OCI-LY1 (cell line): ENCODE measurements around the gene PLXNA2.

Experiments
- H2AFZ ChIP-seq: fragments of 200-600 bp; sonication (generic), shearing (Covaris generic); 2 replicates; pipeline ENCODE4 v1.6.0; 2014; ENCODE audit warnings: antibody characterized with exemption, mild to moderate bottlenecking, low read length
- H3F3A ChIP-seq: fragments of 200-600 bp; sonication (generic), shearing (Covaris generic); 2 replicates; pipeline ENCODE4 v1.6.0; 2014; ENCODE audit warnings: mild to moderate bottlenecking, antibody characterized with exemption, low read length, moderate library complexity; ENCODE audit not compliant: insufficient read depth
- H3K27ac ChIP-seq: fragments of 200-600 bp; sonication (generic); 2 replicates; pipeline ENCODE4 v1.5.1; 2014; ENCODE audit warnings: low read length, mixed run types, mild to moderate bottlenecking, low read depth; ENCODE audit not compliant: poor library complexity, severe bottlenecking
- H3K27me3 ChIP-seq: fragments of 200-600 bp; sonication (generic); 2 replicates; pipeline ENCODE4 v1.6.0; 2014; ENCODE audit warnings: antibody characterized with exemption, mild to moderate bottlenecking, low read length, moderate library complexity; ENCODE audit not compliant: insufficient read depth
- H3K36me3 ChIP-seq: fragments of 200-600 bp; sonication (generic); 2 replicates; pipeline ENCODE4 v1.6.1; 2014; ENCODE audit warnings: mild to moderate bottlenecking, antibody characterized with exemption, low read length, moderate library complexity, mixed read lengths; ENCODE audit not compliant: insufficient read depth
- H3K4me1 ChIP-seq: fragments of 200-600 bp; sonication (generic); 2 replicates; pipeline ENCODE4 v1.5.1; 2014; ENCODE audit warnings: mild to moderate bottlenecking, low read length, moderate library complexity; ENCODE audit not compliant: insufficient read depth, severe bottlenecking
- H3K4me2 ChIP-seq: fragments of 200-600 bp; sonication (generic), shearing (Covaris generic); 2 replicates; pipeline ENCODE4 v1.6.1; 2014; ENCODE audit warnings: low read length
- H3K4me3 ChIP-seq: fragments of 200-600 bp; sonication (generic); 2 replicates; pipeline ENCODE4 v1.5.1; 2014; ENCODE audit warnings: low read length, low read depth, mild to moderate bottlenecking, mixed read lengths; ENCODE audit not compliant: poor library complexity, severe bottlenecking
- H3K79me2 ChIP-seq: fragments of 200-600 bp; shearing (Covaris generic); 2 replicates; pipeline ENCODE4 v1.6.1; 2016; ENCODE audit warnings: mixed run types, low read length, mixed read lengths; ENCODE audit not compliant: insufficient read depth
- H3K9ac ChIP-seq: fragments of 200-600 bp; sonication (generic), shearing (Covaris generic); 2 replicates; pipeline ENCODE4 v1.6.1; 2014; ENCODE audit warnings: mild to moderate bottlenecking, low read length, mixed read lengths
- H3K9me2 ChIP-seq: fragments of 200-600 bp; sonication (generic), shearing (Covaris generic); 2 replicates; pipeline ENCODE4 v1.6.1; 2014; ENCODE audit warnings: low read depth, mild to moderate bottlenecking, low read length, mixed read lengths
- H3K9me3 ChIP-seq: fragments of 200-600 bp; shearing (Covaris generic); 2 replicates; pipeline ENCODE4 v1.6.1; 2014; ENCODE audit warnings: low read length, mixed read lengths
- H4K20me1 ChIP-seq: fragments of 200-600 bp; sonication (generic), shearing (Covaris generic); 2 replicates; pipeline ENCODE4 v1.6.0; 2016; ENCODE audit warnings: mild to moderate bottlenecking, low read length; ENCODE audit not compliant: insufficient read depth
- EZH2 ChIP-seq: fragments of 200-600 bp; sonication (generic), shearing (Covaris generic); IDR thresholded peaks from 2 replicates; pipeline ENCODE4 v1.8.0; 2017; ENCODE audit warnings: borderline replicate concordance, mixed run types, mild to moderate bottlenecking, antibody characterized with exemption, low read length, moderate library complexity, mixed read lengths
- TF ChIP-seq, protein P1 (sequence below): fragments of 200-600 bp; sonication (generic), shearing (Covaris generic); IDR thresholded peaks from 2 replicates; pipeline ENCODE4 v1.5.1; 2017; ENCODE audit warnings: mild to moderate bottlenecking, antibody characterized with exemption, low read length, moderate library complexity, mixed read lengths

The PLXNA2 gene

GRCh38 chr1:208200116-208200515, 44.1 kb downstream of the PLXNA2 start:
- Histone ChIP-seq H3K27ac (no peak overlapping the region), H3K36me3 (no peaks in the 10 kb centered on the region), H3F3A (no peaks in the 10 kb centered on the region), H3K27me3 (no peaks in the 10 kb centered on the region; the same call in 1 of the 2 replicates), H4K20me1 (no peaks in the 10 kb centered on the region), H3K9me2 (no peaks in the 10 kb centered on the region), H3K4me1 (no peaks in the 10 kb centered on the region), H3K79me2 (no peaks in the 10 kb centered on the region), H3K9me3 (no peaks in the 10 kb centered on the region), H2AFZ (no peak overlapping the region), H3K9ac (no peak overlapping the region), H3K4me3 (no peak overlapping the region), H3K4me2 (no peak overlapping the region)
- TF ChIP-seq EZH2, result no peak
- TF ChIP-seq, protein P1, sequence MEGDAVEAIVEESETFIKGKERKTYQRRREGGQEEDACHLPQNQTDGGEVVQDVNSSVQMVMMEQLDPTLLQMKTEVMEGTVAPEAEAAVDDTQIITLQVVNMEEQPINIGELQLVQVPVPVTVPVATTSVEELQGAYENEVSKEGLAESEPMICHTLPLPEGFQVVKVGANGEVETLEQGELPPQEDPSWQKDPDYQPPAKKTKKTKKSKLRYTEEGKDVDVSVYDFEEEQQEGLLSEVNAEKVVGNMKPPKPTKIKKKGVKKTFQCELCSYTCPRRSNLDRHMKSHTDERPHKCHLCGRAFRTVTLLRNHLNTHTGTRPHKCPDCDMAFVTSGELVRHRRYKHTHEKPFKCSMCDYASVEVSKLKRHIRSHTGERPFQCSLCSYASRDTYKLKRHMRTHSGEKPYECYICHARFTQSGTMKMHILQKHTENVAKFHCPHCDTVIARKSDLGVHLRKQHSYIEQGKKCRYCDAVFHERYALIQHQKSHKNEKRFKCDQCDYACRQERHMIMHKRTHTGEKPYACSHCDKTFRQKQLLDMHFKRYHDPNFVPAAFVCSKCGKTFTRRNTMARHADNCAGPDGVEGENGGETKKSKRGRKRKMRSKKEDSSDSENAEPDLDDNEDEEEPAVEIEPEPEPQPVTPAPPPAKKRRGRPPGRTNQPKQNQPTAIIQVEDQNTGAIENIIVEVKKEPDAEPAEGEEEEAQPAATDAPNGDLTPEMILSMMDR, result no peak

DNA sequence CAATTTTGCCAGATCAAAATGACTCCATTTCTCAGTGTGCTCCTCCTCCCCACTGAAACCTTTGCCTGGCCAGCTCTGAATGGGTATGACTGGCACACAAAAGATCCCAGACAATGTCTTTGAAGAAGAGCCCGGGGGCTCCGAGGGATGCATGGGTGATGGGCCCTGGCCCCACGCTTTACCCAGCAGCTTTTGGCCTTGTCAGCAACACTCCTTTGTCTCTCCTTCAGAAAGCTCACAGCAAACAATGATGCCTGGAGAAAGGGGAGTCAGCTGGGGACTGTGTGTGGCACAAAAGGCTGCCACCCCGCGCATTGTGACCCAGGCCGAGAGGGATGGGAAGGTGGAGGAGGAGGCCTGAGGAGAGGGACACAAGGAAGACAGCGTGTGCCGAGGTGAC, 45.9 kb downstream of the PLXNA2 start:
- Histone ChIP-seq H3K4me2 (no peak overlapping the region), H3F3A (no peaks in the 10 kb centered on the region), H3K9ac (no peak overlapping the region), H3K9me2 (no peaks in the 10 kb centered on the region), H3K79me2 (no peaks in the 10 kb centered on the region), H3K36me3 (no peaks in the 10 kb centered on the region), H3K4me1 (no peaks in the 10 kb centered on the region), H3K4me3 (no peak overlapping the region), H3K27me3 (no peaks in the 10 kb centered on the region; the same call in 1 of the 2 replicates), H3K9me3 (no peaks in the 10 kb centered on the region), H4K20me1 (no peaks in the 10 kb centered on the region), H3K27ac (no peak overlapping the region), H2AFZ (no peak overlapping the region)
- TF ChIP-seq, protein P1, result no peak
- no peak for TF ChIP-seq EZH2

GRCh38 chr1:208194944-208195343, 49.2 kb downstream of the PLXNA2 start:
- H2AFZ ChIP-seq, result no peak overlapping the region
- H3K4me1 ChIP-seq, result no peaks in the 10 kb centered on the region
- H3K9me2 ChIP-seq, result no peaks in the 10 kb centered on the region
- no peak overlapping the region for H3K4me2 ChIP-seq
- no peaks in the 10 kb centered on the region for H3K9me3 ChIP-seq
- no peaks in the 10 kb centered on the region for H3K79me2 ChIP-seq
- H3F3A ChIP-seq, result no peaks in the 10 kb centered on the region
- no peak overlapping the region for H3K27ac ChIP-seq
- TF ChIP-seq, protein P1, result no peak
- TF ChIP-seq EZH2, result no peak
- H3K9ac ChIP-seq, result no peak overlapping the region
- H3K36me3 ChIP-seq, result no peaks in the 10 kb centered on the region
- no peak overlapping the region for H3K4me3 ChIP-seq
- no peaks in the 10 kb centered on the region for H4K20me1 ChIP-seq
- no peaks in the 10 kb centered on the region for H3K27me3 ChIP-seq
